Smooth muscle cell (in vitro differentiated cells): ENCODE results near the gene WDR81. TPM values are rescaled to one million over a fixed set of nuclear protein-coding genes. Genes with fewer than 3 reads are reported as not detected.

Experiments
- DNase-seq: peaks from one replicate; lab custom pipeline; 2025; ENCODE audit not compliant: unreplicated experiment; lab: John Stamatoyannopoulos, UW
- H2AFZ ChIP-seq: fragments of 200-600 bp; sonication (generic); 2 replicates; pipeline ENCODE4 v1.6.0; 2016; ENCODE audit warnings: antibody characterized with exemption, low read depth, mild to moderate bottlenecking
- H3F3A ChIP-seq: fragments of 200-600 bp; sonication (generic); 2 replicates; pipeline ENCODE4 v1.6.0; 2017; ENCODE audit warnings: antibody characterized with exemption, low read depth
- H3K27ac ChIP-seq: fragments of 200-600 bp; sonication (generic); 2 replicates; pipeline ENCODE4 v1.5.1; 2016; ENCODE audit warnings: low read depth, mild to moderate bottlenecking
- H3K27me3 ChIP-seq: fragments of 200-600 bp; sonication (generic); 2 replicates; pipeline ENCODE4 v1.6.1; 2016; ENCODE audit warnings: low read depth, mild to moderate bottlenecking
- H3K36me3 ChIP-seq: fragments of 200-600 bp; sonication (generic); 2 replicates; pipeline ENCODE4 v1.5.1; 2016; ENCODE audit warnings: low read depth
- H3K4me1 ChIP-seq: fragments of 200-600 bp; sonication (generic); 2 replicates; pipeline ENCODE4 v1.5.1; 2016; ENCODE audit warnings: low read depth
- H3K4me2 ChIP-seq: fragments of 200-600 bp; sonication (generic); 2 replicates; pipeline ENCODE4 v1.6.0; 2016; ENCODE audit warnings: mild to moderate bottlenecking
- H3K4me3 ChIP-seq: fragments of 200-600 bp; sonication (generic); 2 replicates; pipeline ENCODE4 v1.5.1; 2016; ENCODE audit warnings: mild to moderate bottlenecking
- H3K79me2 ChIP-seq: fragments of 200-600 bp; sonication (generic); 2 replicates; pipeline ENCODE4 v1.6.0; 2016; ENCODE audit warnings: low read depth, mild to moderate bottlenecking
- H3K9ac ChIP-seq: fragments of 200-600 bp; sonication (generic); 2 replicates; pipeline ENCODE4 v1.6.0; 2016; ENCODE audit warnings: low read depth
- H3K9me3 ChIP-seq: fragments of 200-600 bp; sonication (generic); replicated peaks from 2 replicates; pipeline ENCODE4 v1.5.1; 2016; ENCODE audit warnings: low read depth
- H4K20me1 ChIP-seq: fragments of 200-600 bp; sonication (generic); 2 replicates; pipeline ENCODE4 v1.6.0; 2016; ENCODE audit warnings: low read depth
- WGBS: methylation state at CpG from one replicate; pipeline ENCODE4 v1.1.7; 2016; ENCODE audit warnings: low lambda C conversion rate; 5-methylcytosine and 5-hydroxymethylcytosine counted together
- polyA plus RNA-seq: library from polyadenylated mRNA; unstranded; fragments of >200 nt; fragmentation: Nextera tagmentation; extraction: Ambion mirVana; gene quantifications from 2 replicates; pipeline ENCODE4 v1.2.1, GENCODE V29; 2016
- total RNA-seq: library from RNA; depleted of rRNA; stranded (reverse); fragments of >200 nt; gene quantifications from 2 replicates; pipeline ENCODE4 v1.2.3, GENCODE V29; 2014
- TF ChIP-seq, protein P1 (sequence below): fragments of 200-600 bp; sonication (generic); IDR thresholded peaks from 2 replicates; pipeline ENCODE4 v1.5.1; 2017; ENCODE audit warnings: borderline replicate concordance, mild to moderate bottlenecking, antibody characterized with exemption; ENCODE audit not compliant: insufficient read depth, poor library complexity, severe bottlenecking

Gene WDR81
- total and polyA plus RNA-seq, 2 experiments from 2014 or later: 5.6 to 9.7 TPM

DNA sequence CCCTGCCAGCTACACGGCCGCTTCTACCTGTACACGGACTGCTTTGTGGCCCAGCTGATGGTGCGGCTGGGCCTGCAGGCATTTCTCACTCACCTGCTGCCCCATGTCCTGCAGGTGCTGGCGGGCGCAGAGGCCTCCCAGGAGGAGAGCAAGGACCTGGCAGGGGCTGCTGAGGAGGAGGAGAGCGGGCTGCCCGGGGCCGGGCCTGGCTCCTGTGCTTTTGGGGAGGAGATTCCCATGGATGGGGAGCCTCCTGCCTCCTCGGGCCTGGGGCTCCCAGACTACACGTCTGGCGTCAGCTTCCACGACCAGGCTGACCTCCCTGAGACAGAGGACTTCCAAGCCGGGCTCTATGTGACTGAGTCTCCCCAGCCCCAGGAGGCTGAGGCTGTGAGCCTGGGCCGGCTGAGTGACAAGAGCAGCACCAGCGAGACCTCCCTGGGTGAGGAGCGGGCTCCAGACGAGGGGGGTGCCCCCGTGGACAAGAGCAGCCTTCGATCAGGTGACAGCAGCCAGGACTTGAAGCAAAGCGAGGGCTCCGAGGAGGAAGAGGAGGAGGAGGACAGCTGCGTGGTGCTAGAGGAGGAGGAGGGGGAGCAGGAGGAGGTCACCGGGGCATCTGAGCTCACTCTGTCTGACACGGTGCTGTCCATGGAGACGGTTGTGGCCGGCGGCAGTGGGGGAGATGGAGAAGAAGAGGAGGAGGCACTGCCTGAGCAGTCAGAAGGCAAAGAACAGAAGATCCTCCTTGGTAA lies 3.5 kb downstream of the WDR81 start:
- no peak for DNase-seq
- no peak overlapping the region for H3K27ac ChIP-seq
- no peaks in the 10 kb centered on the region for H3K79me2 ChIP-seq
- H3K9me3 ChIP-seq: no peaks in the 10 kb centered on the region
- H3F3A ChIP-seq: no peaks in the 10 kb centered on the region
- no peak overlapping the region for H3K4me2 ChIP-seq
- no peak overlapping the region for H3K4me3 ChIP-seq
- WGBS: 95% methylated on average over 28 of the region's 28 CpGs
- no peaks in the 10 kb centered on the region for H3K36me3 ChIP-seq
- H3K4me1 ChIP-seq: peaks cover 5% of the 10 kb centered on the region
- TF ChIP-seq, protein P1, sequence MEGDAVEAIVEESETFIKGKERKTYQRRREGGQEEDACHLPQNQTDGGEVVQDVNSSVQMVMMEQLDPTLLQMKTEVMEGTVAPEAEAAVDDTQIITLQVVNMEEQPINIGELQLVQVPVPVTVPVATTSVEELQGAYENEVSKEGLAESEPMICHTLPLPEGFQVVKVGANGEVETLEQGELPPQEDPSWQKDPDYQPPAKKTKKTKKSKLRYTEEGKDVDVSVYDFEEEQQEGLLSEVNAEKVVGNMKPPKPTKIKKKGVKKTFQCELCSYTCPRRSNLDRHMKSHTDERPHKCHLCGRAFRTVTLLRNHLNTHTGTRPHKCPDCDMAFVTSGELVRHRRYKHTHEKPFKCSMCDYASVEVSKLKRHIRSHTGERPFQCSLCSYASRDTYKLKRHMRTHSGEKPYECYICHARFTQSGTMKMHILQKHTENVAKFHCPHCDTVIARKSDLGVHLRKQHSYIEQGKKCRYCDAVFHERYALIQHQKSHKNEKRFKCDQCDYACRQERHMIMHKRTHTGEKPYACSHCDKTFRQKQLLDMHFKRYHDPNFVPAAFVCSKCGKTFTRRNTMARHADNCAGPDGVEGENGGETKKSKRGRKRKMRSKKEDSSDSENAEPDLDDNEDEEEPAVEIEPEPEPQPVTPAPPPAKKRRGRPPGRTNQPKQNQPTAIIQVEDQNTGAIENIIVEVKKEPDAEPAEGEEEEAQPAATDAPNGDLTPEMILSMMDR: no peak
- no peak overlapping the region for H3K9ac ChIP-seq
- H4K20me1 ChIP-seq: no peaks in the 10 kb centered on the region
- H2AFZ ChIP-seq: no peak overlapping the region
- H3K27me3 ChIP-seq: no peaks in the 10 kb centered on the region

DNA sequence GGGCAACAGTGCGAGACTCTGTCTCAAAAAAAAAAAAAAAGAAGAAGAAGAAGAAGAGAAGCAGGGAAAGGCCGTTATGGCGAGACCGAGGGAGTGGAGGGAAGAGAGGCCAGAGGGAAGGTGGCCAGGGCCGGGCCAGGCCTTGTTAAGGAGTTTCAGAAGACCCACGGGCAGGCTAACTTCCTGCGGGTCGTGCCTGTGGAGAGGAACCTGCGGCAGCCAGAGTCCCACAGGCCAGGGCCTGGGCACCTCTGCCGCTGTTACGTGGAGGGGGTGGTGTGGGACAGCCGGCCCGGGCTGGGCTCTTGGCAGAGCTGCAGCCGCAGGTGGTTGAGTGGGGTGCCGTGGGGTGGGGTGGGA lies 5.4 kb downstream of the WDR81 start:
- H3K27me3 ChIP-seq: no peaks in the 10 kb centered on the region
- no peaks in the 10 kb centered on the region for H3K9me3 ChIP-seq
- H3K36me3 ChIP-seq: no peaks in the 10 kb centered on the region
- H3K9ac ChIP-seq: no peak overlapping the region
- no peak overlapping the region for H3K4me2 ChIP-seq
- DNase-seq: no peak
- H4K20me1 ChIP-seq: no peaks in the 10 kb centered on the region
- peaks cover 3% of the 10 kb centered on the region for H3K4me1 ChIP-seq
- no peak overlapping the region for H3K4me3 ChIP-seq
- 95% methylated on average over 8 of the region's 15 CpGs for WGBS
- no peaks in the 10 kb centered on the region for H3F3A ChIP-seq
- no peaks in the 10 kb centered on the region for H3K79me2 ChIP-seq
- TF ChIP-seq, protein P1: no peak
- no peak overlapping the region for H2AFZ ChIP-seq
- H3K27ac ChIP-seq: no peak overlapping the region

DNA sequence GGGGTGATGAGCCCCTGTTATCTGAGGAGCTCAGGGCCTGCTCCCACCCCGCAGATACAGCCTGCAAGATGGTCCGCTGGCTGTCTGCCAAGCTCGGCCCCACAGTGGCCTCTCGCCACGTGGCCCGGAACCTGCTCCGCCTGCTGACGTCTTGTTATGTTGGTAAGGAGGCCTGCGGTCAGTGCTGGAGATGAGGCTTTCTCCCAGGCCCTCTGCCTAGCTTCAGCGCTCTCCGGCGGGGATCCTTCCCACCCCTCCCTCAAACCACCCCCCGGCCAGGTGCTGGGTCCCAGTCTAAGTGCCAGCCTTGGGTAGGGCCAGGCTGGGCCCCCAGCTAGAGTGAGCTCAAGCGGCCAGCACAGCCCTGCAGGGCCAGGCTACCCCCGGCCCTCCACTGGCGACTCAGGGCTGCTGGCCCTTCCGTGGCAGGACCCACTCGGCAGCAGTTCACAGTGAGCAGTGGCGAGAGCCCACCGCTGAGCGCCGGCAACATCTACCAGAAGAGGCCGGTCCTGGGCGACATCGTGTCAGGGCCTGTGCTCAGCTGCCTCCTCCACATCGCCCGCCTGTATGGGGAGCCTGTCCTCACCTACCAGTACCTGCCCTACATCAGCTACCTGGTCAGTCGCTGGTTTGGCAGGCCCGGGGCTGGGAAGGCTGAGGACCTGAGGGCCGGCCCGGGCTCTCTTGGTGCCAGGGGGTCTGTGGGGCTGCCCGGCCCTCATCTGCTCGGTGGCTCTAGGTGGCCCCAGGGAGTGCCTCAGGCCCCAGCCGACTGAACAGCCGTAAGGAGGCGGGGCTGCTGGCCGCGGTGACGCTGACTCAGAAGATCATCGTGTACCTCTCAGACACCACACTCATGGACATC lies 6.1 kb downstream of the WDR81 start:
- Histone ChIP-seq H3K36me3 (no peaks in the 10 kb centered on the region), H4K20me1 (no peaks in the 10 kb centered on the region), H3K79me2 (no peaks in the 10 kb centered on the region), H2AFZ (no peak overlapping the region), H3K9me3 (no peaks in the 10 kb centered on the region), H3K4me1 (no peaks in the 10 kb centered on the region), H3K9ac (peak overlapping the region; percentile 29), H3F3A (no peaks in the 10 kb centered on the region), H3K27me3 (no peaks in the 10 kb centered on the region), H3K4me2 (no peak overlapping the region), H3K27ac (peak overlapping the region; percentile 44), H3K4me3 (no peak overlapping the region)
- no peak for DNase-seq
- TF ChIP-seq, protein P1: no peak
- WGBS: 85% methylated on average over 39 of the region's 40 CpGs
